ENCODE data around the gene RAPGEF2. TPM values are rescaled to one million over a fixed set of nuclear protein-coding genes. Genes with fewer than 3 reads are reported as not detected.

Gene RAPGEF2
- total and polyA plus RNA-seq, 2 of the 8 experiments (the other 6 are each of a cell fraction or from before 2014, with no cell fraction given): 24.4 to 48.6 TPM

- TF ChIP-seq CHD7 (IDR thresholded peaks at IDR 0.05; ENCODE audit: insufficient replicate concordance, low read length) (no peak), SUZ12 (IDR thresholded peaks at IDR 0.05; ENCODE audit: low read length) (no peak), POU5F1 (IDR thresholded peaks at IDR 0.05; ENCODE audit: low read depth, low read length) (no peak), BCL11A (IDR thresholded peaks at IDR 0.05; ENCODE audit: low read depth in 2 of 2, low read length in 2 of 2) (no peak), SP2 (IDR thresholded peaks at IDR 0.05; ENCODE audit: low read length) (no peak), USF2 (IDR thresholded peaks at IDR 0.05; ENCODE audit: low read length) (no peak), RNF2 (IDR thresholded peaks at IDR 0.05; ENCODE audit: borderline replicate concordance, low read depth, low read length, missing control alignments, poor library complexity, severe bottlenecking) (no peak), RAD21 (IDR thresholded peaks at IDR 0.05 in 1 of 2, conservative IDR thresholded peaks at IDR 0.05 in 1 of 2; ENCODE audit: low read depth in 2 of 2, low read length in 2 of 2) (no peak), TBP (IDR thresholded peaks at IDR 0.05; ENCODE audit: low read depth, low read length) (no peak), HDAC6 (IDR thresholded peaks at IDR 0.05; ENCODE audit: low read depth, low read length) (no peak)
Measured at GRCh38 chr4:159097785-159098184, 5.1 kb upstream of the RAPGEF2 start (continued).

All from H1 (cell line).